Parathyroid adenoma (tissue), 2 donors: Measurements from ENCODE around the gene BTRC.

Source experiments
- H2AFZ ChIP-seq: fragments of 300-600 bp; sonication (generic); one replicate; pipeline ENCODE4 v1.7.0; 2017; ENCODE audit warnings: antibody characterized with exemption, mild to moderate bottlenecking
- H3K27ac ChIP-seq: fragments of 300-600 bp; sonication (generic); one replicate; pipeline ENCODE4 v1.7.0; 2017
- H3K27me3 ChIP-seq: fragments of 300-600 bp; sonication (generic); one replicate; pipeline ENCODE4 v1.7.0; 2017; ENCODE audit warnings: low read length; ENCODE audit not compliant: control insufficient read depth, insufficient read depth
- H3K36me3 ChIP-seq: fragments of 300-600 bp; sonication (generic); one replicate; pipeline ENCODE4 v1.7.0; 2017; ENCODE audit warnings: low read length; ENCODE audit not compliant: control insufficient read depth, insufficient read depth
- H3K4me1 ChIP-seq: fragments of 300-600 bp; sonication (generic); one replicate; pipeline ENCODE4 v1.7.0; 2017; ENCODE audit warnings: control low read depth
- H3K4me2 ChIP-seq: fragments of 300-600 bp; sonication (generic); one replicate; pipeline ENCODE4 v1.7.0; 2017; ENCODE audit warnings: low read length
- H3K4me3 ChIP-seq: fragments of 300-600 bp; sonication (generic); one replicate; pipeline ENCODE4 v1.7.0; 2017; ENCODE audit warnings: low read depth, low read length
- H3K79me2 ChIP-seq: fragments of 300-600 bp; sonication (generic); one replicate; pipeline ENCODE4 v1.7.0; 2017; ENCODE audit warnings: control low read depth
- H3K9ac ChIP-seq: fragments of 300-600 bp; sonication (generic); one replicate; pipeline ENCODE4 v1.7.0; 2017; ENCODE audit warnings: mild to moderate bottlenecking
- H3K9me3 ChIP-seq: fragments of 300-600 bp; sonication (generic); one replicate; pipeline ENCODE4 v1.7.0; 2017; ENCODE audit warnings: low read length; ENCODE audit not compliant: control insufficient read depth
- TF ChIP-seq, protein P1 (sequence below): fragments of 300-600 bp; sonication (generic); IDR thresholded peaks from one replicate; pipeline ENCODE4 v1.7.0; 2017; ENCODE audit warnings: antibody characterized with exemption, mild to moderate bottlenecking
- donor health status: primary hyperparathyroidism.

BTRC gene

GRCh38 chr10:101485681-101486554, 132.0 kb downstream of the BTRC start:
- no peaks in the 10 kb centered on the region for H3K27me3 ChIP-seq
- no peaks in the 10 kb centered on the region for H3K4me1 ChIP-seq
- no peak overlapping the region for H3K9ac ChIP-seq
- H3K36me3 ChIP-seq = no peaks in the 10 kb centered on the region
- H3K4me2 ChIP-seq = no peak overlapping the region
- no peak overlapping the region for H2AFZ ChIP-seq
- H3K79me2 ChIP-seq = no peaks in the 10 kb centered on the region
- no peaks in the 10 kb centered on the region for H3K9me3 ChIP-seq
- no peak overlapping the region for H3K4me3 ChIP-seq
- no peak overlapping the region for H3K27ac ChIP-seq
- TF ChIP-seq, protein P1, sequence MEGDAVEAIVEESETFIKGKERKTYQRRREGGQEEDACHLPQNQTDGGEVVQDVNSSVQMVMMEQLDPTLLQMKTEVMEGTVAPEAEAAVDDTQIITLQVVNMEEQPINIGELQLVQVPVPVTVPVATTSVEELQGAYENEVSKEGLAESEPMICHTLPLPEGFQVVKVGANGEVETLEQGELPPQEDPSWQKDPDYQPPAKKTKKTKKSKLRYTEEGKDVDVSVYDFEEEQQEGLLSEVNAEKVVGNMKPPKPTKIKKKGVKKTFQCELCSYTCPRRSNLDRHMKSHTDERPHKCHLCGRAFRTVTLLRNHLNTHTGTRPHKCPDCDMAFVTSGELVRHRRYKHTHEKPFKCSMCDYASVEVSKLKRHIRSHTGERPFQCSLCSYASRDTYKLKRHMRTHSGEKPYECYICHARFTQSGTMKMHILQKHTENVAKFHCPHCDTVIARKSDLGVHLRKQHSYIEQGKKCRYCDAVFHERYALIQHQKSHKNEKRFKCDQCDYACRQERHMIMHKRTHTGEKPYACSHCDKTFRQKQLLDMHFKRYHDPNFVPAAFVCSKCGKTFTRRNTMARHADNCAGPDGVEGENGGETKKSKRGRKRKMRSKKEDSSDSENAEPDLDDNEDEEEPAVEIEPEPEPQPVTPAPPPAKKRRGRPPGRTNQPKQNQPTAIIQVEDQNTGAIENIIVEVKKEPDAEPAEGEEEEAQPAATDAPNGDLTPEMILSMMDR = no peak

DNA sequence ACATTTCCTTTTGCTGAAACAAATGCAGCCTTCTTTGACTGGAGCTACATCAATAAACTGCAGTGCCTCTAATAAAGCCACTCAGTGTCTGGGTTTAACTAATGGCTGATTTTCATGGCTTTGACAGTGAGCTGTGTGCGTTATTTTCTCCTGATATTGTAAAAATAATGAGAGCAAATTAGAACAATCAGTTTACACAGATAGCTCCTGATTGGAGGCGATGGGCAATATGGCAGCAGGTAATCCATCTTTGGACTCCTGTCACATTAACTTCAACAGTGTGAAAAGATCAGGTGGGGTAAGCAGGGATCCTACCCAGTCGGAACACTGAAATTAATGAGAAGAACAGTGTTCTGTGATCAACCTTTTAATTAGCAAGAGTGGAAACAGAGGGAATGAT, 133.4 kb downstream of the BTRC start:
- Histone ChIP-seq H3K9ac (no peak overlapping the region), H3K4me2 (no peak overlapping the region), H3K36me3 (no peaks in the 10 kb centered on the region), H3K4me3 (no peak overlapping the region), H3K79me2 (no peaks in the 10 kb centered on the region), H3K27ac (no peak overlapping the region), H3K4me1 (no peaks in the 10 kb centered on the region), H2AFZ (no peak overlapping the region), H3K27me3 (no peaks in the 10 kb centered on the region), H3K9me3 (no peaks in the 10 kb centered on the region)
- TF ChIP-seq, protein P1 = no peak

- no peaks in the 10 kb centered on the region for H3K4me1 ChIP-seq
- no peak overlapping the region for H3K27ac ChIP-seq
- H3K9me3 ChIP-seq = no peaks in the 10 kb centered on the region
- TF ChIP-seq, protein P1 = no peak
- H3K79me2 ChIP-seq = no peaks in the 10 kb centered on the region
- H3K36me3 ChIP-seq = no peaks in the 10 kb centered on the region
- no peak overlapping the region for H3K4me3 ChIP-seq
- no peak overlapping the region for H3K9ac ChIP-seq
- H2AFZ ChIP-seq = no peak overlapping the region
- no peak overlapping the region for H3K4me2 ChIP-seq
- no peaks in the 10 kb centered on the region for H3K27me3 ChIP-seq
Measured at GRCh38 chr10:101489355-101489754, 135.4 kb downstream of the BTRC start.

GRCh38 chr10:101490026-101490425, 136.1 kb downstream of the BTRC start:
- H3K27ac ChIP-seq = no peak overlapping the region
- TF ChIP-seq, protein P1 = no peak
- no peaks in the 10 kb centered on the region for H3K79me2 ChIP-seq
- no peaks in the 10 kb centered on the region for H3K27me3 ChIP-seq
- H3K9me3 ChIP-seq = no peaks in the 10 kb centered on the region
- no peaks in the 10 kb centered on the region for H3K36me3 ChIP-seq
- no peaks in the 10 kb centered on the region for H3K4me1 ChIP-seq
- no peak overlapping the region for H3K4me2 ChIP-seq
- H3K9ac ChIP-seq = no peak overlapping the region
- no peak overlapping the region for H3K4me3 ChIP-seq
- no peak overlapping the region for H2AFZ ChIP-seq

DNA sequence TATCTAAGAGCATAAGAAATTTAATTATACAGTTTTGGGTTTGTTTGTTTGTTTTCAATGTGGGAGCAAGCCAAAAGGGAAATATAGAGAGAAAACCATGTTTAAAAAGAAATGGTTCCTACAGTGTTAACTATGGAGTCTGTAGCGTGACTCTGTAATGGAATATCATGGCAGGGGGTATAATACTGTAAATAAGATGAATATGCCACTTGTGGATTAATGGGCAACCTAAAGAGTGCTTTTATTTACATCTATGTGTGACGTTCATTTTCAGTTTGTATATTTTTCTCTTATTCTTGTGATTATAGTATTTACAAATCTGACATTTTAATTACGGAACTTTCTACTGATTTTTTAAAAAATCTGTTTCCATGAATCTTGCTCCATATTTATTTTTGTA, 138.2 kb downstream of the BTRC start:
- Histone ChIP-seq H3K4me2 (no peak overlapping the region), H3K4me1 (no peaks in the 10 kb centered on the region), H3K36me3 (no peaks in the 10 kb centered on the region), H3K27ac (no peak overlapping the region), H3K4me3 (no peak overlapping the region), H2AFZ (no peak overlapping the region), H3K79me2 (no peaks in the 10 kb centered on the region), H3K9ac (no peak overlapping the region), H3K27me3 (no peaks in the 10 kb centered on the region), H3K9me3 (no peaks in the 10 kb centered on the region)
- TF ChIP-seq, protein P1 = no peak
